HG02763 (cell line): Measurements from ENCODE around the gene SNTB2.
A peak's percentile ranks its signal among the peaks of the same experiment; 100 is the strongest.

Experiments used
- ATAC-seq: cut with Tn5 transposase; IDR thresholded peaks from one replicate; pipeline ENCODE4 v1.9.1; 2021; ENCODE audit warnings: mild to moderate bottlenecking, moderate library complexity; ENCODE audit not compliant: unreplicated experiment

Gene SNTB2

GRCh38 chr16:69179328-69180010, 7.5 kb upstream of the SNTB2 start:
- no peak for ATAC-seq

- ATAC-seq = no peak
These were observed 7.0 kb upstream of the SNTB2 start for GRCh38 chr16:69180011-69180338.

- ATAC-seq = no peak
These were observed 4.1 kb upstream of the SNTB2 start for GRCh38 chr16:69182730-69183416.

GRCh38 chr16:69187446-69188235, 677 bp downstream of the SNTB2 start:
- ATAC-seq = peak; percentile 24

DNA sequence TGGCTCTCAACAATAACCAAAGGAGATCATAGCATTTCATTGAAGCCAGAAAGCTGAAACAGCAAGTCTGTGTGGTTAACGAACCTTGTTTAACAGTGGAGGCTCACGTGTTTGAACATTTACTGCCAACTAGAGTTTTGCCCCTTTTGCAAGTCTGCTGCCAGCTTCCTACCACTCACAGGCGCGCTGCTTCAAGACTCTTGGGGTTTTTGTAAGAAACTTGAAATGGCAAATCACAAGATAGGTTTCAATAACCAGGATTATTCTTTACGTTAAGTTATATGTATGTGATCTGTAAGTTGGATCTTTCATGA, 1.2 kb downstream of the SNTB2 start:
- ATAC-seq = no peak

DNA sequence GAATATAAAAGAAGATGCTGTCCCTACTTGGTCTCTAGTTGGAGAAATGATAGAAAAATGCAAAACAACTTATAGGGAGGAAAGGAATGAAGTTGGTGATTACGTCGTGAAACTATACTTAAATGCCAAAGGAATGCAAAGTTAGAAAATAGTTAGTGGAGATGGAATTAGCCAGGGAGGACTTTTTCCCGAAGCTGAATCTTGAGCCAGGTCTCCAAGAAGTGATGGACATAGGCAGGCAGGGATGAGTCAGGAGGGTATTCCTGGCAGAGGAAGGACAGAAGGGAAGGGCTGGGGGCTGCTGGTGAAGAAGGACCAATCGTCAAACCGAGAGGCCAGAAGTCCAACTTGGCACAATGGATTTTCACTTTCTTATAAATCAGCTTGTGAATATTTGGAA, 1.8 kb downstream of the SNTB2 start:
- no peak for ATAC-seq

- no peak for ATAC-seq
These were observed 3.2 kb downstream of the SNTB2 start for GRCh38 chr16:69190046-69190588.

GRCh38 chr16:69190598-69190997, 3.6 kb downstream of the SNTB2 start:
- ATAC-seq = no peak

GRCh38 chr16:69191136-69191535, 4.2 kb downstream of the SNTB2 start:
- ATAC-seq = no peak

GRCh38 chr16:69193855-69194254, 6.9 kb downstream of the SNTB2 start:
- ATAC-seq = no peak

DNA sequence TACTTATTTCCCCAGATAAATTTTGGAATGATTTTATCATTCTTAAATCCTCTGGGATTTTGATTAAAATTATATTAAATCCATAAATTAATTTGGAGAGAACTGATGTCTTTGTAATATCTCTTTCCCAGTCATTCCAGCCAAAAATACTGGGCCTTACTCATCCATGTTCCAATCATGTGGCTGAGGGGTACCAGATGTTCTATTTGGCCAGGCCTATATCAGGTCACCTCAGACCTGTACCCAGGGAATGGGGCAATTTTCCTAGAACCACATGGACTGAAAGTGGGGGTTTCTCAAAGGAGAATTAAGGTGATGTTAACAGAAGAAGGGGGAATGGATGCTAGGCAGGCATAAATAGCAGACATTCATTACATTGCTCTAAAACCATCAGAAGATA, 7.5 kb downstream of the SNTB2 start:
- no peak for ATAC-seq

- ATAC-seq = no peak
These were observed 8.5 kb downstream of the SNTB2 start for GRCh38 chr16:69195369-69196029.

DNA sequence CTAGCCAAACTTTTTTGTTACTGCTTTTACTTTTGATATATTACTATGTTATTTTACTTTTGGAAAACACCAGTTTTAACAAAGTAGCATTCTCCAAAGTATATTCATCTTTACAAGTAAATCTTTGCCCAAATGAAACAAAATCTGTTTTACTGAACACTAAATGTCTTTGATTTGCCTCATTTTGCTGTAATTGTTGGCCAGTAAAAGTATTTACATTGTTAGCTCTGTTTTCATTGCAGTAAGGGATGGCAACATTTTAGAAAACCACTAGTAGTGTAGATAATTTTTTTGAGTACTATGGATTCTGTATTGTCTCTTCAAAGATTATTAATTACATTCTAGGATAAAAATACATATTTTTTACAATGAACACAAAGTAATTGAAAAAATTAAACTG, 10.6 kb downstream of the SNTB2 start:
- ATAC-seq = no peak

- no peak for ATAC-seq
These were observed 12.4 kb downstream of the SNTB2 start for GRCh38 chr16:69199382-69199781.

- ATAC-seq = no peak
These were observed 14.3 kb downstream of the SNTB2 start for GRCh38 chr16:69201291-69201690.

DNA sequence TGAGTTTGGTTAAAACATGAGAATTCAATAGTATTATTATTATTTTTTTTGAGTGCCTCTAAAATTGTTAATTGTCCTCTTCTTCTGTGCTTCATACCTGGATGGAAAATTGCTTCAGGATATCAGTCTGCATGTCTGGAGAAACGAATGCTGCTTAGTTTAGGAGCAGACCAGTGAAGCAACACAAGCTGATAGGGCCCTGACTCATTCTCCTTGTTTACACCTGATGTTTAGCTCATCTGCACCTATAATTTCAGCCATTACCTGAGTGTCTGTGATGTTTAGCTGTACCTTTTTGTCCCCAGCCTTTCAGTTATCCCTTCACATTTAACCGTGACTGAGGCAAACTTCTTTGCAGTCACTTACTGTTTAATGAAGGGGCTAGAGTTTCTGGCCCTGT, 14.8 kb downstream of the SNTB2 start:
- ATAC-seq = no peak

GRCh38 chr16:69204172-69204571, 17.2 kb downstream of the SNTB2 start:
- ATAC-seq = no peak

GRCh38 chr16:69209735-69210134, 22.8 kb downstream of the SNTB2 start:
- no peak for ATAC-seq

GRCh38 chr16:69217433-69217832, 30.5 kb downstream of the SNTB2 start:
- no peak for ATAC-seq

- ATAC-seq = no peak
These were observed 32.3 kb downstream of the SNTB2 start for GRCh38 chr16:69219279-69219678.

- ATAC-seq = no peak
These were observed 36.9 kb downstream of the SNTB2 start for GRCh38 chr16:69223882-69224281.
